Parathyroid adenoma (tissue), 2 donors: ENCODE results near the gene ANKEF1.

Experiments
- H2AFZ ChIP-seq: fragments of 300-600 bp; sonication (generic); one replicate; pipeline ENCODE4 v1.7.0; 2017; ENCODE audit warnings: antibody characterized with exemption, mild to moderate bottlenecking
- H3K27ac ChIP-seq: fragments of 300-600 bp; sonication (generic); one replicate; pipeline ENCODE4 v1.7.0; 2017
- H3K27me3 ChIP-seq: fragments of 300-600 bp; sonication (generic); one replicate; pipeline ENCODE4 v1.7.0; 2017; ENCODE audit warnings: low read length; ENCODE audit not compliant: control insufficient read depth, insufficient read depth
- H3K36me3 ChIP-seq: fragments of 300-600 bp; sonication (generic); one replicate; pipeline ENCODE4 v1.7.0; 2017; ENCODE audit warnings: low read length; ENCODE audit not compliant: control insufficient read depth, insufficient read depth
- H3K4me1 ChIP-seq: fragments of 300-600 bp; sonication (generic); one replicate; pipeline ENCODE4 v1.7.0; 2017; ENCODE audit warnings: control low read depth
- H3K4me2 ChIP-seq: fragments of 300-600 bp; sonication (generic); one replicate; pipeline ENCODE4 v1.7.0; 2017; ENCODE audit warnings: low read length
- H3K4me3 ChIP-seq: fragments of 300-600 bp; sonication (generic); one replicate; pipeline ENCODE4 v1.7.0; 2017; ENCODE audit warnings: low read depth, low read length
- H3K79me2 ChIP-seq: fragments of 300-600 bp; sonication (generic); one replicate; pipeline ENCODE4 v1.7.0; 2017; ENCODE audit warnings: control low read depth
- H3K9ac ChIP-seq: fragments of 300-600 bp; sonication (generic); one replicate; pipeline ENCODE4 v1.7.0; 2017; ENCODE audit warnings: mild to moderate bottlenecking
- H3K9me3 ChIP-seq: fragments of 300-600 bp; sonication (generic); one replicate; pipeline ENCODE4 v1.7.0; 2017; ENCODE audit warnings: low read length; ENCODE audit not compliant: control insufficient read depth
- TF ChIP-seq, protein P1 (sequence below): fragments of 300-600 bp; sonication (generic); IDR thresholded peaks from one replicate; pipeline ENCODE4 v1.7.0; 2017; ENCODE audit warnings: antibody characterized with exemption, mild to moderate bottlenecking
- donor health status: primary hyperparathyroidism.

ANKEF1 gene

DNA sequence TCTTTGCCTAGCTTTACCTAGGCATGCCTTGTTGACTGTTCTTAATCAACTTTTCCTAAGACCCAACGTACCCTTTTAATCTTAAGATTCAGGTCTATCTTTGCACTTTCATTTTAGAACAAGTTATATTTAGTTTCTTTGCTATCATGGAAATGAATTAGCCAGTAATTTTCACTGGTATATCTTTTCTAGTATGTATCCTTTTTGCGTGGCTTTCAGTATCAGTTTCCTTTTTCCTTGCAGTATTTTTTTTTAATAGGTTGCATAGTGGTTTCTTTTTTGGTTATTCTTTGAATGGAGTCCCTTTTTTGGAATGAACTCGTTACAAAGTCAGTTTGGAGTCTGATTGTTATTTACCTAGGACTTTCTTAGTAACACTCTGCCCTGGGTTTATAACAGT is 7.3 kb downstream of the ANKEF1 start:
- no peaks in the 10 kb centered on the region for H3K27me3 ChIP-seq
- no peak overlapping the region for H3K27ac ChIP-seq
- no peak overlapping the region for H2AFZ ChIP-seq
- no peak overlapping the region for H3K9ac ChIP-seq
- TF ChIP-seq, protein P1, sequence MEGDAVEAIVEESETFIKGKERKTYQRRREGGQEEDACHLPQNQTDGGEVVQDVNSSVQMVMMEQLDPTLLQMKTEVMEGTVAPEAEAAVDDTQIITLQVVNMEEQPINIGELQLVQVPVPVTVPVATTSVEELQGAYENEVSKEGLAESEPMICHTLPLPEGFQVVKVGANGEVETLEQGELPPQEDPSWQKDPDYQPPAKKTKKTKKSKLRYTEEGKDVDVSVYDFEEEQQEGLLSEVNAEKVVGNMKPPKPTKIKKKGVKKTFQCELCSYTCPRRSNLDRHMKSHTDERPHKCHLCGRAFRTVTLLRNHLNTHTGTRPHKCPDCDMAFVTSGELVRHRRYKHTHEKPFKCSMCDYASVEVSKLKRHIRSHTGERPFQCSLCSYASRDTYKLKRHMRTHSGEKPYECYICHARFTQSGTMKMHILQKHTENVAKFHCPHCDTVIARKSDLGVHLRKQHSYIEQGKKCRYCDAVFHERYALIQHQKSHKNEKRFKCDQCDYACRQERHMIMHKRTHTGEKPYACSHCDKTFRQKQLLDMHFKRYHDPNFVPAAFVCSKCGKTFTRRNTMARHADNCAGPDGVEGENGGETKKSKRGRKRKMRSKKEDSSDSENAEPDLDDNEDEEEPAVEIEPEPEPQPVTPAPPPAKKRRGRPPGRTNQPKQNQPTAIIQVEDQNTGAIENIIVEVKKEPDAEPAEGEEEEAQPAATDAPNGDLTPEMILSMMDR: no peak
- H3K9me3 ChIP-seq: no peaks in the 10 kb centered on the region
- no peaks in the 10 kb centered on the region for H3K36me3 ChIP-seq
- H3K4me3 ChIP-seq: no peak overlapping the region
- no peaks in the 10 kb centered on the region for H3K79me2 ChIP-seq
- no peaks in the 10 kb centered on the region for H3K4me1 ChIP-seq
- H3K4me2 ChIP-seq: no peak overlapping the region

DNA sequence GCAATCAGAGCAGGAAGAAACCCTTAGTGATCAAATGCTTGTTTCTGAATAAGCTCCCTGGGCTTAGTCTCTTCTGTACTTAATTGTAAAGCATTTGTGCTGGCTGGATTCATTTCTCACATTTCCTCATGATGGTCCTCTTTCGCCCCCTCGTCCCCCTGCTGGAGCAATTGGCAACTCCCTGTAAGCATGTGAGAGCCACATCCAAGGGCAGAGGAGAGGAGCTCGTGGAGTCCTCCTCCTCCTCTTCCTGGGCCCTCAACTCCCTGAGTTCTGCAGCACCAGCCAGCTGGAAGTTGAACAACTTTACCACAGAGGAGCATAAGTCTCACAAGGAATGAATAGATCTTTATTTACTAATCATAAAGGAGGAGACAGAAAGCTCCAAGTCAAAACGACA is 12.6 kb downstream of the ANKEF1 start:
- Histone ChIP-seq H3K27ac (no peak overlapping the region), H3K27me3 (no peaks in the 10 kb centered on the region), H3K9me3 (no peaks in the 10 kb centered on the region)

DNA sequence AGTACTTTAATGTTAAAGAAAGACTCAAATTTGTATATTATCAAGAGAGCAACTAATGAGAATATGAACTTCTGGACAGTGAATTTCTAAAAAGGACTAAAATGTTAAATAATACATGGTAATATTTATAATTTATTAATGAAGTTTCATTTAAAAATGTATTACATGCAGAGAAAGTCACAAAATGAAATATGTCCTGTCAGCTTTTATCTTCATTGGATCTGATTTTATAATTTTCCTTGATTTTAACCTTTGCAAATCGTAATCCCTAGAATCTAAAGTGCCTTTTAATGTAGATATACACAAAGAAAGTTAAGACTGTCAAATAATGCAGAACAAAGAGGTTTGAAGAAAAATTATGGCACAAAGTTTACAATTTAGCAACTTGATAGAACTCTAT is 16.4 kb downstream of the ANKEF1 start:
- Histone ChIP-seq H3K79me2 (no peaks in the 10 kb centered on the region), H3K27ac (no peak overlapping the region), H2AFZ (no peak overlapping the region), H3K27me3 (no peaks in the 10 kb centered on the region), H3K36me3 (no peaks in the 10 kb centered on the region), H3K9me3 (no peaks in the 10 kb centered on the region), H3K4me1 (no peaks in the 10 kb centered on the region), H3K4me3 (no peak overlapping the region), H3K9ac (no peak overlapping the region), H3K4me2 (no peak overlapping the region)
- TF ChIP-seq, protein P1: no peak

More for the DNA sequence above, 12.6 kb downstream of the ANKEF1 start:
- no peaks in the 10 kb centered on the region for H3K36me3 ChIP-seq
- no peak overlapping the region for H3K9ac ChIP-seq
- H3K79me2 ChIP-seq: no peaks in the 10 kb centered on the region
- no peak overlapping the region for H2AFZ ChIP-seq
- TF ChIP-seq, protein P1: peak; percentile 4
- H3K4me2 ChIP-seq: no peak overlapping the region
- no peak overlapping the region for H3K4me3 ChIP-seq
- H3K4me1 ChIP-seq: no peaks in the 10 kb centered on the region

DNA sequence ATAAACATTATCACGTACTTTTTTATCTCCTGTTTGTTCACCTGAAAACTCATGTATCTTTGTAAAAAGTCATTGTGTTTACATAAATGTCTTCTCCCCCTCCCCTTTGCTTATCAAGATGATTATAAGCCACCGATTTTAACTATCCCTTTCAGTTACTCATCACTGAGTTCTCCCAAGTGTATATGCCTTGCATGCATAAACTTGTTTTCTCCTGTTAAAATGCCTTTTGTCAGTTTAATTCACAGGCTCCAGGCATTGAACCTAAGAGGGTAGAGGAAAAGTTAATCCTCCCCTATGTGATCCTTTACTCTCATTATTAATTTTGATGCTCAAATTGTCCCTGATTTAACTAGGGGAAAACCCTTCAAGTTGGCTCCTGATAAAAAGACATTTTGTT is 24.2 kb downstream of the ANKEF1 start:
- no peaks in the 10 kb centered on the region for H3K4me1 ChIP-seq
- H3K27me3 ChIP-seq: no peaks in the 10 kb centered on the region
- H3K4me3 ChIP-seq: no peak overlapping the region

DNA sequence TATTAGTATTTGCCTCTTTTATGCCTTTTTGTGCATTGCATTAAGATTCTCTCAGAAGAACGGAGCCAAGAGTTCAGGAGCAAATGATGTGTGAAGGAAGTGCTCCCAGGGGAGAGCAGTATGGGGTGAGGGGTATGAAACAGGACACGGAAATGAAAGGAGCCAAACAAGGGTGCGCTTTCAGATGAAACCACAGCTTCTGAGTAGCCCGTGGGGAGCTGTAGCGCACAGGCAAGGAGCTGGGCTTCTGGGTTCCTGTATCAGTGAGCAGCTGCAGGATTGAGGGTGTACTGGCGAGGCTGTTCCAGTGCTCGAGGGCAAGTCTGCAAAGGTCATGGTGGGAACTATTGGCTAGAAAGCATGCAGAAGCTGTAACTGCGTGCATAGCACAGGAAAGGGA is 25.4 kb downstream of the ANKEF1 start:
- no peak overlapping the region for H3K9ac ChIP-seq
- TF ChIP-seq, protein P1: no peak

More for the DNA sequence above, 24.2 kb downstream of the ANKEF1 start:
- no peaks in the 10 kb centered on the region for H3K9me3 ChIP-seq
- no peak overlapping the region for H3K27ac ChIP-seq
- no peaks in the 10 kb centered on the region for H3K36me3 ChIP-seq
- H3K9ac ChIP-seq: no peak overlapping the region
- TF ChIP-seq, protein P1: no peak
- H2AFZ ChIP-seq: no peak overlapping the region
- no peak overlapping the region for H3K4me2 ChIP-seq
- no peaks in the 10 kb centered on the region for H3K79me2 ChIP-seq

More for the DNA sequence above, 25.4 kb downstream of the ANKEF1 start:
- no peak overlapping the region for H3K4me2 ChIP-seq
- H3K27me3 ChIP-seq: no peaks in the 10 kb centered on the region
- no peaks in the 10 kb centered on the region for H3K79me2 ChIP-seq
- no peaks in the 10 kb centered on the region for H3K4me1 ChIP-seq
- no peak overlapping the region for H2AFZ ChIP-seq
- H3K9me3 ChIP-seq: no peaks in the 10 kb centered on the region
- no peak overlapping the region for H3K27ac ChIP-seq
- H3K4me3 ChIP-seq: no peak overlapping the region
- no peaks in the 10 kb centered on the region for H3K36me3 ChIP-seq
